Stimulated activated CD4-positive, alpha-beta T cell treated with anti-CD3 and anti-CD28 coated beads, Interleukin-4, amount 100 ng/mL, for 1 hour (primary cell): ENCODE data around the gene PLXNA2.

Source experiments
- DNase-seq: peaks from one replicate; pipeline ENCODE4 v3.0.0-alpha.2; 2020

PLXNA2 gene

DNA sequence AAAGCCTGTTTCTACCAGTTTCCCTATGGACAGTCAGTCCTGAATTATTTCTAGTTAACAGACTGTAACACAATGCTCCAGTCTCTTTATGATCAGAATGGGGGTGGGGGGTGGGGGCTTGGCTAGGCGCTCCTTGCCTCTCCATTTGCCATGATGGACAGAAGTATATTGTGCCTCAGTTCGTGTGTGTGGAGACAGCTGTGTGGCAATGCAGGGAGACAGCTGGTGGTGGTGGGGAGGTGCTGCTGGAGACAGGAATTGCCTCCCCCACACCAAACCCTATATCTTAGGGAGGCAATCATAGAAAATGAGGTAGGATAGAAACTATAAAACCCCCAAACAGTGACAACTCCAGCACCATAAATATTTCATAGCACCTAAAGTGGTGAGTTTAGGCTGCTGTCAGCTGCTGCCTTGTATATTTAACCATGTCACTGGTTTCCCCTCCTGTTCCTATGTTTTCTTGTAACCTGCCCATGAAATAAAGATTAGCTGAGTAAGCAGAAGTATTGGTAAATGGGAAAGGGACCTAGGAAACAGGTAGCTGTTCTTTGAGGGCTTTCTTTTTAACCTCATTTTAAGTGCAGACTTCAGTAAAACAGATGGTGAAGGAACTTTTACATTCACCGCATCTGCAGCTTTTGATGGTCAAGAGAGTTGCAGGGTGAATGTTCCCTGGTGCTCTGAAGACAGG is 3.4 kb downstream of the PLXNA2 start:
- DNase-seq = no peak

- no peak for DNase-seq
These were observed 4.5 kb downstream of the PLXNA2 start for GRCh38 chr1:208239473-208240381.

DNA sequence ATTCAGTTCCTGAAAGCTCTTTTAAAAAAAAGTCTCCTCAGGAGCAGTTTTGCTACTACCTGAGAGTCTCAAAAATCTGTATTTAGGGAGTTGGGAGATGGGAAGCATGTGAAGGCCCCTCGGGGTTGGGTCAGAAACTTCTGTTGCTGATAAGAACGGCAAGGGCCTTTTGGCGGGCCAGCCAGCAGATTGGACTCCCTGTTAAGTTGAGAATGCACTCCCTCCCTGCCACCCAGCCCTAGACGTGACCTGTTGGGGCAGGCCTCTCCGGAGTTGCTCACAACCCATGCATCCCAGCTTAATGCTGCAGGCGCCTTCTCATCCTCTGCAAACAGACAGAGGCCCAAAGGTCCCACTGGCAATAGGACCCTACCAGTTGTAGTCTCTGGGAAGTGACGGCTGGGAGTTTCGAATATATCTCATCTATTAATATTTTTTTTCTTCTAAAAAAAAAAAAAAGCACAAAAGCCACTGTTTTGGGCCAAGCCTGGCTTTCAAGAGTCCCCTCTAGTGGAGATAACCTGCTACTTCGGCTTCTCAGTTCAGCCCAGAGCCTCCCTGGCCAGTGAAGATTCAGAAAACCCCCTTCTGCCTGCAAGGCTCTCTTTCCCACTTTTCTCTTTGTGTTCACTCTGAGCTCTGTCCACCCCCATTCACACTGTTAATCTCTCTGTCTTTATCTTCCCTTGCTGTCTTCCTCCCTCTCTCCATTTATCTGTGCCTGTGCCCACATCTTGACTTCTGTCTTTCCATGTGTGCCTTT is 5.3 kb downstream of the PLXNA2 start:
- no peak for DNase-seq

DNA sequence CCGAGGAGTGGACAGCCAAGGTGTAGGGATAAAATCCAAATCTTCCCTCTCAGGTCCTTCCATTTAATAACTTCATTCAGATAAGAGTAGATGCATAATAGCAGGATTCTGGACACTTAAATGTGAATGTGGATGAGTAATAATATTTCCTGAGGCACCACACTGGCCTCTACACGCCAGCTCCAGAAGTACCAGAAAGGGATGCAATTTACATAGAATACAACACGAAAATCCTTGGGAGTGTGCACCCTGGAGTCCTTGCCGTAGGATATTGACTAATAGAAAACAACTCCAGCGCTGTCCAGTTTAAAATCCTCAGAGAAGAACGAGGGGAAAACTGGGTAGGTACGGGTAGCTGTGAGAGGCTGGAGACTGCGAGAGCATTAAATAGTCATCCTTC is 6.9 kb downstream of the PLXNA2 start:
- DNase-seq = no peak

DNA sequence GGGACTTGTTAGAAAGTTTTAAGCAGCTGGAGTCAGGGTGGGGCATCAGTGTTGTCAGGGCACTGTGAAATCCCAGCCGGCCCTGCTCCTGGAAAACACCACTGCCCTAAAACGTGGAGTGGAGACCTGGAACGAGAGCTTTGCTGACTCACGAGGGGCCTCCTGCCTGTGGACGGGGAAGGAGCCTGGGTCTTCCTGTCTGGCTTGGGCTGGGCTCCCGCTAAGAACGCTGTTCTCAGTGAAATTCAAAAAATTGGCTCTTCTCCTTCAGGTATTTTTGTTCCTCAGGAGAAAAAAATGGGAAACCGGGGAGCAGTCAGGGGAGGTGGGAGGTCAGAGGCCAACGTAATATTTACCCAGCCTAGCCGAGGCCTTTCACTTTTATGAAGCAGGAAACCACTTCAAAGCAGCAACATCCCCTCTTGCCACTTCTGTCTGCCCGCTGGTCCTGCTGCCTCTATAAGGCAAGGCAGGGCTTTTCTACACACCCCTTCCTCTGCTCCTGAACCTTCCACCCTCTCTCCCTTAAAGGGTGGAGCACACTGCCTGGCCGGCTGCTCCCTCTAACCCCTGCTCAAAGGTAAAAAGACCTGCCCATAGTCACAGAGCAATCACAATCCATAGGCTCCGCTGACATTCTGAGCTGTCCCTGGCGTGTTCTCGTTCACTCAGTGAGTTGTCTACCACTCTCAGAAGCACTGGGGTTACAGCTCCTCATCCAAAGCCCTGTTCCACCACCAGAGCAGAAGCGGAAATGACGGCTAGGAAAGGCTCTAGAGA is 8.0 kb downstream of the PLXNA2 start:
- no peak for DNase-seq

GRCh38 chr1:208235356-208235981 is 8.7 kb downstream of the PLXNA2 start:
- no peak for DNase-seq

- DNase-seq = no peak
These were observed 9.5 kb downstream of the PLXNA2 start for GRCh38 chr1:208234721-208235120.

DNA sequence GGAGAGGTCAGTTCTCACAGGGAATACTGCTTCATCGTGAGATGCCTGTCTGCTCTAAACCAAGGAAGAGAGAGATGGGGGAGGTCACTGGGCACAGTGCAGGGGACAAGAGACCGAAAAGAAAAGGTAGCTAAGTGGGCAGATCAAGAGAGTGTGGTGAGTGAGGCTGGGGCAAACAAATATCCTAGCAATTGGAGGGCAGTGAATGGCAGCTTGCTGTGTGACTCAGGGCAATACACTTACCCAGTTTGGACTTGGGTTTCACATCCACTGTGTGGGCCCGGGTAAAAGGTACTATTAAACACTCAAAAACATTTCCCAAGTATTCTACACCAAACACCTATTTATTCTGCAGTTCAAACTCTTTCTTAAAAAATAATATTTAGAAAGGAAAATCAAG is 10.2 kb downstream of the PLXNA2 start:
- no peak for DNase-seq

DNA sequence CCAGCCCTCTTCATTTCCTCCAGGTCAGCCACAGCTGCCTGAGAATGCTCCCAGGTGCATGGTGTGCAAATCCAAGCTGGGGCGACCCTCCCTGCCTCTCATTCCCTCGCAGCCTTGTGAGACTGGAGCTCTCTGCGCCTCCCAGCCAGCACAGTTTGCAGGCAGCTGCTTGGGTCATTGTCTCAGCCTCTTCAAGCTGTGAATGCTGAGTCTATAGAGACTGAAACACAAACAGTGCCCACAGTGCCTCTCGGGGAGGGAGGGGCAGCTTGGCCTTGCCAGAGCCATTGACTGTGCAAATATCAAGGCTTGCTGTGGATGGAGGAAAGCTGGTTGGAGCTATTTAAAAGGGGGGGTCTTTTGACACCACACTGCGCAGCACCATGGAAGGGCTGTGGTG is 10.6 kb downstream of the PLXNA2 start:
- DNase-seq = no peak

DNA sequence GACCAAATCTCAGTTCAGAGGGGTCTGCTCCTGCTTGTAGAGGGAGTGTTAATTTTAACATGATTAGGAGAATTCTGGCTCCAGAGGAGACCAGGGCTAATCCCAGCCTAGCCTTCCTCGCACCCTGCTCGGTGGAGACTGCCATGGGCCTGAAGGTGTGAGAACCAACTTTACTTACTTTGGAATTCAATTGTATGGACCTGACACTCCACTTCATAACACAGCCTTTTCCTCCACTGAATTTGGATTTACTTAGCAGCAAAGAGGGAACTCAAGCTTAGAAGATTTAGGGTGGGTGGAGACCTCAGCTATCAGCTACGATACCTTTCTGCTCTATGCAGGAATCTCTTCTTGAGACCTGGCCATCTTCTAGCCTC is 11.5 kb downstream of the PLXNA2 start:
- DNase-seq = no peak

DNA sequence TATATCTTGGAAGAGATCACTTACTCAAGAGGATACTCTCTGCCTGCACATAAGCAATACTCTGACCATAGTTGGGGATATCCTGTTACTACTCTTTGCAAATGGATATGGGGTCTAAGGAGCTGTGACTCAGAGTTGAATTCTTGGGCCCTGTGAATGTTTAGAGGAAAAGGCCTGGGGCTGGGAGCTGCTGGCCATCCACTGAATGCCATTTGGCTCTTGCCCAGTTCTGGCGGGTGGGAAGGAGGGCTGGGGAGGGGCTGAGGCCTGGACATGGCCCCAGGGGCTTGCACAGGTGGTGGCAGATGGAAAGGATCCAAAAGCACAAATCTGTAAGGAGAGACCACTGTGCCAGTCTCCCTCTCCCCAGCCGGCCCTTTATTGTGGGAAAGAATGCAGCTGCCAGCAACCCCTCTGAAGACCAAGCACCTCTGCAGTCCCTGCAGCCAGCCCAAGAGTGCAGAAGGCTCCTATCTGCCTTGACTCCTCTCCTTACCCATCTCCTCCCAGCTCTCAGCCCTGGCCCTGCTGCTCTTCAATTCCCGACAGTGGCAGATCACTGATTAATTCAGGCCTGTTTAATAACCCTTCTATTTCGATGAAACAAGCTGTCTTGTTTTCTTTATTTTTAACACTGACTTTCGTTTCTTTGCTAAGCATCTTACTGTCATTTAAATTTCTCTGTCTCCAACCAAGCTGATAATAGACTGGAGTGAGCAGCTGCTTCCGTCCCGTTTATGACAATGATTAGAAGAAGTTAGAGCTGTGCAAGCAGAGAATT is 12.1 kb downstream of the PLXNA2 start:
- no peak for DNase-seq

- DNase-seq = no peak
These were observed 13.3 kb downstream of the PLXNA2 start for GRCh38 chr1:208230668-208231529.

GRCh38 chr1:208228550-208228949 is 15.6 kb downstream of the PLXNA2 start:
- no peak for DNase-seq

- no peak for DNase-seq
These were observed 16.2 kb downstream of the PLXNA2 start for GRCh38 chr1:208228026-208228425.

DNA sequence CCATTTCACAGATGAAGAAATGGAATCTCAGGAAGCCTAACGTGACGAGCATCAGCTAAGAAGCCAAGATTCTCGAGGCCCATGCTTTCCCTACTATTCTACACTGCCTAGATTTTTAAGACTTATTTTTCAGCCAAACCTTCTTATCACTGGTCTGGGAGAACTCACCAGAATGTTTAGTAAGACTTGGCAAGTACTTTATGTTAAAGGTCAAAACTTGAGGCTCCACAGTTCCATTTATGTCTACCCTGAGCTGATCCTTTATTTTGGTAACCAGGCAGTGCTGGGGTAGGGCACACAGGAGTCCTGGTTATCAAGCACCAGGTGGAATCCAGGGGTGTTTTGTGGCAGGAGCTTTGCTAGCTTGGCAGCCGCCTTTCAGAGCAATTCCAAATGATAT is 16.8 kb downstream of the PLXNA2 start:
- DNase-seq = no peak

DNA sequence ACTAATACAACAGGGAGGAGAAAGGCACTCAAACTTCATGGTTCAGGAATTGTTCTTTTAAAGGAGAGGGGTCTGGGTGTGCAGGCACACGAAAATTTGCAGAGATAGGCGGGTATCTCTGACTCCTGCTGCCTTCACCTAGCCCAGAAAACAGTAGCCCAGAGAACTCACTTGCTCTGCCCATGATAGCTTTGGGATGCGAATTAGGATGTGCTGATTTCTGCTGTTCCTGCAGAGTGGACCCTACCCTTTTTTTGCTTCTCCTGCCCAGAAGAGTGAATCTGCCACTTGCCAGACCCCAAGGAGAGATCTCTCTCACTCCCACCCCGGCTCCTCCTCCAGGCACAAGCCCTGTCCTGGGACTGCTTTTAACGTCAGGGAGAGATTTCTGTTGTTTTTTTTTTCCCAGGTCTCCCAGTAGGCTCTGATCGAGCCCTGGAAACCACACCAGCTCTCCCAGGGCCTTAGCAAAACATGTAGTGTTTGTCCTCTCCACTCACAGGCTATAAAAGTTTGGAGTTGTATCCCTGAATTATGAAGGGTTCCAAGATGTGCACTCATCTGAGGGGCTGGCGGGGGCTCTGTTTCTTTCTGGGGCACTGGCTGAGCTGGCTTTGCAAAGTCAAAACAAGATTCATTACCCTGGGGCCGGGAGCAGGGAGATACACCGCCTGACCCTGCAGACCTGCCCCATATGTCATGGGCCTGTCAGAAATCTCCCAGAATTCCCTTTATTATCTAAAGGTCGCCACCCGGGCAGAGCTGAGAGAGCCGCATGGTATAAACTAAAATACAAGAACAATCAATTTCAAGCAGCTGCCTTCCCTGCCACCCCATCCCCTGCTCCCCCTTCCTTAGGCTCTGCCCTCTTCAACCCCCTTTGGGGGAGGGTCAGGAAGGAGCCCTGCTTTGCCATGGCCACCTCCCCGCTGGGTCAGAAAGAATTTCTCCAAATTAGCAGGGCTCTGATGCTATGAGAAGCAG is 17.9 kb downstream of the PLXNA2 start:
- DNase-seq = no peak

- DNase-seq = no peak
These were observed 19.9 kb downstream of the PLXNA2 start for GRCh38 chr1:208224192-208224713.

GRCh38 chr1:208223136-208223535 is 21.0 kb downstream of the PLXNA2 start:
- DNase-seq = no peak
